HG02884 (cell line): ENCODE measurements around the gene KATNAL2.
A peak's percentile ranks its signal among the peaks of the same experiment; 100 is the strongest.

Source experiments
- ATAC-seq: cut with Tn5 transposase; IDR thresholded peaks from one replicate; pipeline ENCODE4 v1.9.1; 2021; ENCODE audit warnings: mild to moderate bottlenecking, moderate library complexity; ENCODE audit not compliant: unreplicated experiment

KATNAL2 gene

DNA sequence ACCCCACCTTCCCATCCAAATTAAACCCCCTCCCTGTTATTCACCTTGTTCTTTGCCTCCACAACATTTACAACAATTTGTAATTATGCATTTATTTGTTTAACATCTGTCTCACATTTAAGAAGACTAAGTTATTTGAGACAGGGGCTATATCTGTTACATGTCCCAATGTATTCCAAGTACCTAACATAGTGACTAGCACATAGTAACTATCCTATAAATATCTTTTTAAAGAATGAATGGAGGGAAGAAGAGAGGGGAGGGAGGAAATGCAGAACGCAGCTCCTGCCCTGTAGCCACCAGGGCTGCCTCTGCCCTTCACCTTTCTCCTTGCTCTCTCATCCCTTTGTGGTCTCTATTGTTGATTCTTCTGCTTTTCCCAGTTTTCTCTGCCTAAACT, 192.3 kb downstream of the KATNAL2 start:
- ATAC-seq = no peak

DNA sequence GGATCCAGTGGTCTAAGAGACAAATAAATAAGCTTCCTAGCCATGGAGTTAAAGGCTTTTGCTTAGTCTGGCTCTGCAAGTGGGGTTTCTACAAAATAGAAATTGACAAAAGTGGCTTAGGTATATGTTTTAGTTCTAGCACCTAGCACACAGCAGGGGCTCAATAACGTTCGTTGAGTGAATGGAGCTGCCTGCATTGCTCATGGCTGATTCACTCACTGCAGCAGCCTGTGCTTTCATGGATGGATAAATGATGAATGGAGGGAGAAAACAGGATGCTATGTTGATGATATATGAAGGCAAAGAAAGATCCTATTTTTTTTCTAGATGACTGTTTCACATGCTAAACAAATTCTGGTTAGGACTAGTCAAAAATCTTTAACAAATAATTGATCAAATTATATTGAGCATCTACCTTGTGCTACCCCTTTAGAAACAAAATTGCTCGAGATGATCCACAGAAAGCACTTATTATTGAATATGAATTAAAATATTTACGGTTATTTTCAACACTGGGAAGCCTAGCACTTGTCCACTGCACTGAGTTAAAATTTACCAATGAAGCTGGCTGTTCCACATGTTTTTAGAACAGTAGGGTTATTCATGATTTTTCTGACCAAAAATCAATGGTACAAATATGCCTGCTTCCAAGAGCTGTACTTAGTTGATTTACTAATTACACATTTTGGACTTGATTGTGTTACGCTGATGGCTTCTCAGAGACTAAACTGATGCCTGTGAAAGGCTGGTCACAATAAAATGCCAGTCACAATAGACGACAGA, 193.3 kb downstream of the KATNAL2 start:
- ATAC-seq = no peak

DNA sequence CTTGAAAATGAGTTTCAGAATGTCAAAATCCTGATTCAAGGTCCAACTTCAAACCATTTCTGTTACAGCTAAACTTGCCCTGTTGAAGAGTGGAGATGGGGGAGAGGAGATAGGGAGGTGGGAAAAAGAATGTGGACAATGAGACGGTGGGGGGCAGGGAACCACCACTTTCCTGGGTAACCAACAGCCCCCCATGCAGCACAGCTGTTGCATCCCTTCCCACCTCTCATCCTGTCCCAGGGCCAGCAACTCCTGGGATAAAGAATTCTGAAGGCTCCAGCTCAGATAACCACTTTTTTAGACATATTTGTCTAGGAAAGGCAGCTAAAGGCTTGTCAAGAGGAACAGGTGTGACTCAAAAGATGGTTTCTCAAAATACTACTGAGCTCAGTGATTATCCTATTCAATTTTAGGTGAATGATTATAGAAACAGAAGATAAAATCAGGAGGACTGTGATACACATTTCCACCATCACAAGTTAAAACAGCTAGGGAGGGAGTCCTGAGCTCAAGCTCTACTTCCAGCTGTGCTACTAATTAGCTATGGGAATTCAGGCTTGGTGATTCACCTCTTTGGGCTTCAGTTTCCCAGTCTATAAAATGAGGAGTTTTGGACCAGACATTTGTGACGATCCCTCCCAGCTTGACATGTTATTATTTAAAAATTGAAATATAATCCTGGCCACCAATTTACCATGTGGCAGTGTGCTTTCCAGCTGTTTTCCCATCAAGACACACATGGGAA, 196.6 kb downstream of the KATNAL2 start:
- no peak for ATAC-seq

DNA sequence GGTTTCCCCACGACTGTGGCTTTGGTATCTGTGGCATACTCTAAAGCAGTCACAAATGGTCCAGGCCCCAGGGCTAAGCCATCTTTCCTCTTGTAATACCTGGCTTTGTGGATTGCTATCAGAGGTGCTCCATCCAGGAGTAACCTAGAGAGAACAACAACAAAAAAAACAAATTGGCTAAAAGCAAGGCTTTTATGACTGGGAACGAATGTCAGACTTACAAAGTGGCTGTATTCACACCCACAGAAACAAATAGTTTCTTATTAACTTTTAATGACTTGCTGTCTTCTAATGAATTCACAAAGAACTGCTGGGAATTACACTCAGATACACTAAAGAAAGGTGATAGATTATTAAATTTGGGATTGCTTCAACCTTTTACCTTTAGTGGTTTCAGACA, 197.8 kb downstream of the KATNAL2 start:
- no peak for ATAC-seq

DNA sequence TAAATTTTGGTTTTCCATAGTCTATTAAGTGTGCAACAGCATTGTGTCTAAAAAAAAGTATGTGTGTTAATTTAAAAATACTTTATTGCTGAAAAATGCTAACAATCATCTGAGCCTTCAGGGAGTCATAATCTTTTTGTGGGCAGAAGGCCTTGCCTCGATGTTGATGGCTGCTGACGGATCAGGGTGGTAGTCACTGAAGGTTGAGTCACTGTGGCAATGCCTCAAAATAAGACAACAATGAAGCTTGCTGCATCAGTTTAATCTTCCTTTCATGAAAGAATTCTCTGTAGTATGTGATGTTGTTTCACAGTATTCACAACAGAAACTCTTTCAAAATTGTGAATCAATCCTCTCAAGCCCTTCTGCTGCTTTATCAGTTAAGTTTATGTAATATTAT, 201.6 kb downstream of the KATNAL2 start:
- ATAC-seq = no peak

DNA sequence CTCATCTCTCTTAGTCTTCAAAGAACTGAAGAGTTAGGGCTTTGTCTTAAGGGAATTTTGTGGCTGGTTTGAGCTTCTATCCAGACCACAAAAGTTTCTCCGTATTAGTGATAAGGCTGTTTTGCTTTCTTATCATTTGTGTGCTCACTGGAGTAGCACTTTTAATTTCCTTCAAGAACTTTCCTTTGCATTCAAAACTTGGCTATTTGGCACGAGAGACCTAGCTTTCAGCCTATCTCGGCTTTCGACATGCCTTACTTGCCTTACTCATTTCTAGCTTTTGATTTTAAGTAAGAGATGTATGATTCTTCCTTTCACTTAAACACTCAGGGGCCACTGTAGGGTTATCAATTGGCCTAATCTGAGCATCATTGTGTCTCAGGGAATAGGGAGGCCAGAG, 203.0 kb downstream of the KATNAL2 start:
- ATAC-seq = peak; percentile 99

DNA sequence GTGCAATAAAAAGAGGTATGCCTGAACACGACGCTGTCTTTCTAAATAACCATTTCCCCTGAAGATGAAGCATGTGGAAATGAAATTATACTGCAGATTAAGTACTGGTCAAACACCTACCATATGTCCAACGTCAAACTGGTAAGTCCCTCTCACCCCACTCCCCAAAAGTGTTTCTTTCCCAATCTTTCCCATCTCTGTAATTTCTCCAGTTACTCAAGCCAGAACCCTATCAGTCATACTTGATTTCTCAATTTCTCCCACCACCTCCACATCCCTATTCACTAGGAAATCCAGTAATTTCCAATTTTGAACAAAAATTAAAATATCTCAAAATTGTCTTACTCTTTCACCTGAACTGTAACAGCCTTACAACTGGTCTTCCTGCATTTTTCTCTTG, 203.7 kb downstream of the KATNAL2 start:
- ATAC-seq = no peak

DNA sequence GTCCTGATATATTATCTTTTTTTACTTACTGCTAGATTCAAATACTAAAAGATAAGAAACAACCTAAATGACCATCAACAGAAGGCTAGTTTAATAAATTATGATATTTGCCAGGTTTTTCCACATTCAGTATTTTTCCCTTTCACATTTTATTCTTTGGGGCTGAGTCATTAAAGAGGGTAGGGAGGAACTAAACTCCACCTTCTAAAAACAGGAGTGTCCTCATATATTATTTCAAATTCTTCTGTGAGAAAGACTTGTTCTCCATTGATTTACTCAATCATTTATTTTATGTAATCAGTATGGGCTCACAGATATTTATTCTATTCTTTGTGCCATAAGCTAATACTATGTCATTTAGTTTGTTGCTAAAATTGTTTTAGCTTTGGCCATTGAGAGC, 223.9 kb downstream of the KATNAL2 start:
- ATAC-seq = no peak

DNA sequence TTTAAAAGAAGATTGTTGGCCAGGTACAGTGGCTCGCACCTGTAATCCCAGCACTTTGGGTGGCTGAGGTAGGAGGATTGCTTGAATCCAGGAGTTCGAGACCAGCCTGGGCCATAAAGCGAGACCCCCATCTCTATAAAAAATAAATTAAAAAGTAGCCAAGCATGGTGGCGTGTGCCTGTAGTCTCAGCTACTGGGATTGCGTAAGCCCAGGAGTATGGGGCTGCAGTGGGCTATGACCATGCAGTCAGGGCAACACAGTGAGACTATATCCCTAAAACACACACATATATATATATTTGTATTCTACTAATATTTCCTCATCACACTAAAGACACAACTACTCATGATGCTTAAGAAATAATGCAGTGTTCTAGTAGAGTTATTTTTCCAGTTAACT, 225.8 kb downstream of the KATNAL2 start:
- ATAC-seq = no peak

DNA sequence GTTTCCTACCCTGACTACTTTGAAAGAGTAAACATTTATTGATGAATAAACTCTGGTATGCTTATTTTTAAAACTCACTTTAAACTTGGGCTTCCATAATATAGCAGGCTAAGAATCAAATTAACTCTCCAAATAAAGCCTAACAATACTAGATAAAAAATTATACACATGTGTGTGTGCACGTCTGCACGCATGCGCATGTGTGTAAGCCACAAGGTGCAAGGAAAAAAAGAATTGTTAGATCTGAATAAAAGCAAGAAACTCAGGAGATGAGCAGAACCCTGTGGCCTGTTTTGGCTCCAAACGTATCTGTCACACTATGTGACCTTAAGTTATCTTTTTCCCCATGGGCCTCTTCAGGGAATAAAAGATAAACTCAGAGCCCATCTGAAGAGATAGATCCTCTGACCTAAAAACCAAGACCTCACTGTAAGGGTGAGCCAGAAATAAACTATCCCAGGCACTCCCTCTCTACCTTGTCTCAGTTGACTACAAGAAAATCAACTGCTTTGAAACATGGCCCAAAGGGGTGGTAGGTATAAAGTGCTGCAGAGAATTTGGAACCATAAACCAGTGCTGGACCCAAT, 226.6 kb downstream of the KATNAL2 start:
- no peak for ATAC-seq

DNA sequence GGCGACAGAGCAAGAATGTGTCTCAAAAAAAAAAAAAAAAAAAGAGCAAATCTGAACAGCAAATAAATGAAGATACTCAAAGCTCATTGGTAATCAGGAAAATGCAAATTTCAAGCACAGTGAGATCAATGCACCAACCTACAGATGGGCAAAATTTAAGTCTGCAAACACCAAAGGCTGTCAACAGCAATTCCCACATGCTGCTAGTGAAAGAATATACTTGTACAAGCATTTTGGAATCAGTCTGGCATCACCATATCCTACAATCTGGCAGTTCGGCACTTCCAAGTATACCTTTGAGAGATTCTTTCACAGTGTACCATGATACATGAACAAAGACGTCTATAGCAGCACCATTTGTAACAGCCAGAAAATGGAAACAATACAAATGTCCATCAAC, 228.8 kb downstream of the KATNAL2 start:
- ATAC-seq = no peak

DNA sequence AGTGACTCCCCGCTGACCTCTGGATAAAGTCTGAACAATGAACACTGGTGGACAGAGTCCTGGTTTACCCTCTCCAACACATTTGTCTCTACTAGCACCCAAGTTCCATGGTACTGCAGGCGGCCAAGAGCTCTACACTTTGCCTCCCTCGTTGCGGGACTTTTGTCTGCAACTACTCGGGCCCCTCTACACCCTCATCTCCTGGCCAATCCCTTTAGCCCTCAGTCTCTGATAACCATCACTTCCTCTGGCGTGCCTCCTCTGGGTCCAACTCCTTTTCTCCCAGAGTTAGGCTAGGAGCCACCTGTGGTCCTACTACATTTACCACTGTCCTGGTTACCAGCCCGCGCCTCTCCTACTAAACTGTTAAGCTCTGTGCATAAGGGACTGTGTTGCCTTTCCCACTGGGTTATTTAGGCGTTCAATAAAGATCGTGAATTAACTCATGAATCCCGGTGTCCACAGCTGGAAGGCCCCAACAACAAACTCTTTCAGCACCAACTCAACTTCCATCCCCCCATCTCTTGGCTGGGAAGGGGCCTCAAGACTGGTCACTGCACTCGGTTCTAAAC, 232.1 kb downstream of the KATNAL2 start:
- ATAC-seq = no peak

DNA sequence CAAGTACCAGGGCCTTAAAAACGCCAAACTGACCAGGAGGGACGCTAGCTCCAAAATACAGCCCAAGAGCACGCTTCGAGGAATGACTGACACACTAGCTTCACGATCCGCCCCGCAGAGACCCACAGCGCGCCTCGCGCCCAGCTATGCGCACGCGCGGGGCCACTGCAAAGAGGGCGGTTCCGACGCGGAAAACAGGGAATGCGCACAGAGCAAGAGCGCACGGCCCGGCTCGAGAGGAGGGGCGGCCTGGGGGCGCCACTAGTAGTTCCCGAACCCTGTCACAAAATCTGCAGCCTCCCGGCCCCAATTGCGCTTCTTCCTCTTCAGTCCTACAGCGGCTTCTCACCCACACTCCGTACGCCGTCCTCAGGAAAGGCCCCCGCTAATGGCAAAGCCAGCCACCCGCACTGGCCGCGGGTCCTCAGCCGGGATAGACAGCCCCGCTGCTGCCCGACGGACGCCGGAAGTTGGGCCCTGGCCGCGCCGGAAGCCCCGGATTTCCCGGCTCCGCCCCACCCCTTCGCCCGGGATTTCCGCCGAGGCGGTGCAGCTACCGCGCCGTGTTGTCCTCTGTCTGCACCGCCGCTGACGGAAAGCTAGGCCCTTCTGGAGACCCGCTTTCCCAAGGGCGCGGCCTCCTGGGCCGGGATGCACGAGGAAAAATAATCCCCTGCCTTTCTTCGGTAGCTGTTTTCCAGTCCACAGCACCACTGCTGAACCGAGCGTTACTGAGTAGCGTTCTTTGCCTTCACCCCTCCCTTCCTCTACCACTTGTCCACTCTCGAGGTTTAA, 232.8 kb downstream of the KATNAL2 start, which contains the start of gene HDHD2:
HDHD2 (minus strand) TSS at position 472 of the 795 bp plus-strand sequence. CDS start 14,061 bp downstream, outside the sequence.
- peak; percentile 90 for ATAC-seq

DNA sequence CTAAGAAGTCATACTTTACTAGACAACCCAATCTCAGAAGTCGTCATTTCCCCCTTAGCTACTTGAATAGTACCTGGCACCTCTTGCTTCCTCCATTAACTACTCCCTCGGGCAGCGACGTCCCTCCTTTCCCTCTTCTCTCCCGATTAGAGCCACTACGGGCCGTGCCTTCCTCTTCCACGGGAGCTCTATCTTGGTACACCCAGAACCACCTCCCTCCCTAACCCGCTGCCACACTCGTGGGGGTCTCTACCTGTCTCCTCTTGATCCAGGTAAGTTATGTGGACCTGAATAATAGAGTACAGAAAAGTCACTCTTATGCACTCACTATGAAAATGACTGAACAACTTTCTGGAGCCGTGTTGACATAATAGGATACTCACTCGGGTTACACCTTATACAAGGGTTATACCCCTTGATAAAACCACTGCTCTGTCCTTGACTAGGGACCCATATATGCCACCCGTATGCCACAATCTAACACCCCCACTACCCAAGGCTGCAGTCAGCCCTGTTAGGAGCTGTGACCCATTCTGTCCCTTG, 233.5 kb downstream of the KATNAL2 start:
- ATAC-seq = peak; percentile 4

DNA sequence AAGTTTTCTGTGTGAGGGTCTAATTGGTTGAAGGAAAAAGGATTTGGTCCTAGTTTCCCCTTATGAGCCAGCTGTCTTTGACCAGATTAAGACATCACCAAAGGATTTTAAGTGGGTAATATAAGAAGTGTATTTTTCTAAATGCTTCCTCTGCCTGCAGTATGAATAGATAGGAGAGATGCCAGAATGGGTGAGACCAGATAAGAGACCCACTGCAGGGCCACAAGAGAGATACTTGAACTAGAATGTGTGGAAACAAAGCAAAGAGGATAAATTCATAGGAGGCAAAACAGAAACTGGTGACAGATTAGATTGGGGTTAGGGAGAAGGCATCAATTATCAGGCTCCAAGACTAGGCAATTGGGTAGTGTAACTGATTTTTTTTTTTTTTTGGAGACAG, 234.0 kb downstream of the KATNAL2 start:
- ATAC-seq = no peak
